Bronchial epithelial cell (primary cell): ENCODE results near the gene SMIM13. TPM values are rescaled to one million over a fixed set of nuclear protein-coding genes. Genes with fewer than 3 reads are reported as not detected.
"Not testable (repeated sequence)": the region's sequence is repeated elsewhere in the genome, so short reads cannot be mapped to it uniquely, and the experiment has no call there.

ENCODE experiments used
- DNase-seq: peaks from one replicate; pipeline ENCODE4 v3.0.0-alpha.2; 2010; ENCODE audit warnings: low read depth
- FAIRE-seq: peaks from 2 replicates; lab custom pipeline; 2011; peaks lifted over from hg19 to GRCh38; lab: Jason Lieb, UNC
- H3K27me3 ChIP-seq: 2 replicates; pipeline ENCODE4 v1.5.1; 2011; ENCODE audit warnings: low read length; ENCODE audit not compliant: control insufficient read depth, insufficient read depth
- H3K36me3 ChIP-seq: 2 replicates; pipeline ENCODE4 v1.5.1; 2011; ENCODE audit warnings: low read length; ENCODE audit not compliant: control insufficient read depth, insufficient read depth
- H3K4me3 ChIP-seq: 2 replicates; pipeline ENCODE4 v1.5.1; 2011; ENCODE audit warnings: mild to moderate bottlenecking, low read depth, low read length, control low read depth
- total RNA-seq: library from RNA; depleted of rRNA; stranded (reverse); fragments of >200 nt; gene quantifications from 2 replicates; pipeline ENCODE4 v1.2.1, GENCODE V29; 2014
- TF ChIP-seq, protein P1 (sequence below): IDR thresholded peaks from 2 replicates; pipeline ENCODE4 v1.5.1; 2011; ENCODE audit warnings: mild to moderate bottlenecking, moderate library complexity, low read length, control low read depth, inconsistent platforms; ENCODE audit not compliant: insufficient read depth, severe bottlenecking

Gene SMIM13
- total RNA-seq, 1 donor from 2014 or later: 17.1 TPM

DNA sequence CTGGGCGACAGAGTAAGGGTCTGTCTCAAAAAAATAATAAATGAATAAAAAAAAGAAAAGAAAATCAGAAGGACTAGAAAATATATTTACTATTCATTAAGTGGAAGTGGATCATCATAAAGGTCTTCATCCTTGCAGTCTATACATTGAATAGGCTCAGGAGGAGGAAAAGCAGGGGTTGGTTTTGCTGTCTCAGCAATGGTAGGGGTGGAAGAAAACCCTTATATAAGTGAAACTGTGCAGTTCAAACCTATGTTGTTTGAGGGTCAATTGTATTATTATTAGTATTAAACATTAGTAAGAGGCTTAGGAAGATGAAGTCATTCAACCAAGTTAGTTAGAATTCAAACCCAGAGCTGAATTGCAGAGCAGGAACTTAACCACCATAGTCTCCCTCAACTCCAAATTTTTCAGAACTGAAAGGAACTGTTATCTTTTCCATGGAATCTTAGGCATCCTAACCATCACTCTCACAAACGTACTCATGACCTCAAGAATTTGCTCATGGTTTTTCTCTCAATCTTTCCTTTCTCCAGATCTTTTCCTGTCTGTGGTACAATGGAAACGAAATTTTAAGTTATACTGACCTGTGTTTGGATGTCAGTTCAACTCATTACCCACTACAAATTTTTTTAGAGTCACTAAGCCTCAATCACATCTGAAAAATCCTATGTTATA lies 7.7 kb upstream of the SMIM13 start:
- TF ChIP-seq, protein P1, sequence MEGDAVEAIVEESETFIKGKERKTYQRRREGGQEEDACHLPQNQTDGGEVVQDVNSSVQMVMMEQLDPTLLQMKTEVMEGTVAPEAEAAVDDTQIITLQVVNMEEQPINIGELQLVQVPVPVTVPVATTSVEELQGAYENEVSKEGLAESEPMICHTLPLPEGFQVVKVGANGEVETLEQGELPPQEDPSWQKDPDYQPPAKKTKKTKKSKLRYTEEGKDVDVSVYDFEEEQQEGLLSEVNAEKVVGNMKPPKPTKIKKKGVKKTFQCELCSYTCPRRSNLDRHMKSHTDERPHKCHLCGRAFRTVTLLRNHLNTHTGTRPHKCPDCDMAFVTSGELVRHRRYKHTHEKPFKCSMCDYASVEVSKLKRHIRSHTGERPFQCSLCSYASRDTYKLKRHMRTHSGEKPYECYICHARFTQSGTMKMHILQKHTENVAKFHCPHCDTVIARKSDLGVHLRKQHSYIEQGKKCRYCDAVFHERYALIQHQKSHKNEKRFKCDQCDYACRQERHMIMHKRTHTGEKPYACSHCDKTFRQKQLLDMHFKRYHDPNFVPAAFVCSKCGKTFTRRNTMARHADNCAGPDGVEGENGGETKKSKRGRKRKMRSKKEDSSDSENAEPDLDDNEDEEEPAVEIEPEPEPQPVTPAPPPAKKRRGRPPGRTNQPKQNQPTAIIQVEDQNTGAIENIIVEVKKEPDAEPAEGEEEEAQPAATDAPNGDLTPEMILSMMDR: no peak
- DNase-seq (no peak), FAIRE-seq (no peak)
- H3K4me3 ChIP-seq: no peak overlapping the region
- no peaks in the 10 kb centered on the region for H3K36me3 ChIP-seq
- no peaks in the 10 kb centered on the region for H3K27me3 ChIP-seq

DNA sequence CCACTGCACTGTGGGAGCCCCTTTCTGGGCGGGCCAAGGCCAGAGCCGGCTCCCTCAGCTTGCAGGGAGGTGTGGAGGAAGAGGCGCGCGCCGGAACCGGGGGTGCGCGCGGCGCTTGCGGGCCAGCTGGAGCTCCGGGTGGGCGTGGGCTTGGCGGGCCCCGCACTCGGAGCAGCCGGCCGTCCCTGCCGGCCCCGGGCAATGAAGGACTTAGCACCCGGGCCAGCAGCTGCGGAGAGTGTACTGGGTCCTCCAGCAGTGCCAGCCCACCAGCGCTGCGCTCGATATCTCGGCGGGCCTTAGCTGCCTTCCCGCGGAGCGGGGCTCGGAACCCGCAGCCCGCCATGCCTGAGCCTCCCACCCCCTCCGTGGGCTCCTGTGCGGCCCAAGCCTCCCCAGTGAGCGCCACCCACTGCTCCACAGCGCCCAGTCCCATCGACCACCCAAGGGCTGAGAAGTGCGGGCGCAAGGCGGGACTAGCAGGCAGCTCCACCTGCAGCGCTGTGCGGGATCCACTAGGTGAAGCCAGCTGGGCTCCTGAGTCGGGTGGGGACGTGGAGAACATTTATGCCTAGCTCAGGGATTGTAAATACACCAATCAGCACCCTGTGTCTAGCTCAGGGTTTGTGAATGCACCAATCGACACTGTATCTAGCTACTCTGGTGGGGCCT lies 6.4 kb upstream of the SMIM13 start:
- H3K36me3 ChIP-seq, FAIRE-seq, H3K4me3 ChIP-seq, H3K27me3 ChIP-seq, DNase-seq: not testable (repeated sequence)

DNA sequence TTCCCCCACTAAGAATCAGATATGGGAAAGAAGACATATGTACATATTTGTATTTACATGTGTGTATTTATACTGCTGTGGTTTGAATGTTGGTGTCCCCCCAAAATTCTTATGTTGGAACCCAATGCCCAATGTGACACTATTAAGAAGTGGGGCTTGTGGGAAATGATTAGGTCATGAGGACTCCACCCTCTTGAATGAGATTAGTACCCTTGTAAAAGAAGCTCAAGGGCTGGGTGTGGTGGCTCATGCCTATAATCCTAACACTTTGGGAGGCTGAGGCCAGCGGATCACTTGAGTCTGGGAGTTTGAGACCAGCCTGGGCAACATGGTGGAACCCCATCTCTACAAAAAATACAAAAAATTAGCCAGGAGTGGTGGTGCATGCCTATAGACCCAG lies 3.9 kb upstream of the SMIM13 start:
- Histone ChIP-seq H3K4me3 (no peak overlapping the region), H3K36me3 (no peaks in the 10 kb centered on the region), H3K27me3 (no peaks in the 10 kb centered on the region)
- TF ChIP-seq, protein P1: no peak
- no peak for FAIRE-seq
- DNase-seq: no peak

DNA sequence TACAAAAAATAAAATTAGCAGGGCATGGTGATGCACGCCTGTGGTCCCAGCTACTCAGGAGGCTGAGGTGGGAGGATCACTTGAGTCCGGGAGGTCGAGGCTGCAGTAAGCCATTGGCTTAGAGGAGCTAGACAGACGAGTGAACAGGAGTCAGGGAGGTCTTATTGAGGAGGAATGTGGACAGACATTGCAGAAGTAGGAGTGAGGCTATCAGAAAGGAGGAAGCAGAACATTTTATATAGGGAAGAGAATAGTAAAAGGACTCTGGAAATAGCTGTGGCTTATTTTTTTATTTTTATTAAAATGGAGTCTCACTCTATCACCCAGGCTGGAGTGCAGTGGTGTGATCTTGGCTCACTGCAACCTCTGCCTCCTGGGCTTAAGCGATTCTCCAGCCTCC lies 2.5 kb upstream of the SMIM13 start:
- not testable (repeated sequence) for DNase-seq, FAIRE-seq

DNA sequence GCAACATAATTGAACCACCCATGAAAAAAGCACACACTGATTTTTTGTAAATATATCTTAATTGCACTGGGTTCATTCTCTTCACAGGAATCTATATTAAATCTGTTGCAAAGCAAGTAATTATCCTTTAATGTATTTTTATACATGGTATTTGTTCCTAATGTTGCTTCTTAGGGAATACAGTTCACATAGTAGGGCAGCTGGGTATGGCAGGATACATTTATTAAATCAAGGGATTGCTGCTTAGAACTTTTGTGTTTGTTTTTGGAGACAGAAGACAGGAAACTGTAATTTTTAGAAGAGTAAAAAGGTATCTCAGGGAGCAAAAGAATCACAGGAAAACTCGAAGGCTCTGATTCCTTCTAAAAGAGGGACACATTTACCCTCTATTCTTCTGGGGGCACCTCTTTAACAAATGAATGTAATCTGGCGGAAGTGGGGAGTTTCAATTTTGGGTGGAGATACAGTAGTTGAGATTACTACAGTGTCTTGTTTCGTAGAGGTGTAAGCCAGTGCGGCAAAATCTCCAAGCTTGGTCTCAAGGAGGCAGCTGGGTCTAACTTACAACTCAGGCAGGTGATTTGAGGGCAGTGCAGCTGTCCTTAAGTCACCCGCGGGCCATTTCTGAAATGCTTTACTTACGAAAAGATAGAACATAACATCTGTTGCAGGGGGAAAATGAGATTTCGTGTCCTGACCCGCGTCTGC lies 812 bp upstream of the SMIM13 start:
- Histone ChIP-seq H3K4me3 (peak overlapping the region; percentile 100), H3K36me3 (no peaks in the 10 kb centered on the region), H3K27me3 (no peaks in the 10 kb centered on the region)
- peak; percentile 42 for DNase-seq
- TF ChIP-seq, protein P1: no peak
- no peak for FAIRE-seq

More for the DNA sequence above, 2.5 kb upstream of the SMIM13 start:
- H3K36me3 ChIP-seq, H3K27me3 ChIP-seq, H3K4me3 ChIP-seq: not testable (repeated sequence)

DNA sequence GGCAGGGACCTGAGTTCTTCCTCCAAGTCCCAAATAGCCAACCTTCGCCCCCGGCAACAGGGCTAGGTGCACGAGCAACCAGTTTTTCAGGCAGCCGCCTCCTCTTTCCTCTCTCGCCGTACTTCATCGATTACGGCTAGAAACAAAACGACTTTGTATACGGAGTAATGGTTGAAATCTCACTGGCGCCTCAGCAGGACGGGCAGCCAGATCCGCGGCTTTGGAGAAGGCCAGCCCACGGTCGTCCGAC lies 333 bp upstream of the SMIM13 start:
- Histone ChIP-seq H3K36me3 (no peaks in the 10 kb centered on the region), H3K27me3 (no peaks in the 10 kb centered on the region), H3K4me3 (peak overlapping the region; percentile 100)
- no peak for FAIRE-seq
- TF ChIP-seq, protein P1: no peak
- DNase-seq: no peak
